NCI-H1105 (cell line): ENCODE results near the gene CD164L2.
A peak's percentile ranks its signal among the peaks of the same experiment; 100 is the strongest.

ENCODE experiments used
- DNase-seq: peaks from one replicate; lab custom pipeline; 2025; lab: John Stamatoyannopoulos, UW

CD164L2 gene

GRCh38 chr1:27346991-27347624, 36.0 kb downstream of the CD164L2 start:
- DNase-seq = no peak

GRCh38 chr1:27346357-27346756, 36.8 kb downstream of the CD164L2 start:
- no peak for DNase-seq

- DNase-seq = no peak
Measured at GRCh38 chr1:27345272-27345671, 37.9 kb downstream of the CD164L2 start.

- DNase-seq = no peak
Measured at GRCh38 chr1:27343639-27344025, 39.5 kb downstream of the CD164L2 start.

- DNase-seq = peak; percentile 75
Measured at GRCh38 chr1:27342778-27343638, 40.1 kb downstream of the CD164L2 start.

GRCh38 chr1:27342391-27342777, 40.7 kb downstream of the CD164L2 start:
- no peak for DNase-seq

- peak; percentile 71 for DNase-seq
Measured at GRCh38 chr1:27341525-27342252, 41.4 kb downstream of the CD164L2 start, which contains the start of gene SYTL1. Gene SYTL1, plus strand, starts transcription at chr1:27342022. Its CDS starts 3,313 bp downstream, at chr1:27345335.

GRCh38 chr1:27339213-27339612, 43.9 kb downstream of the CD164L2 start:
- no peak for DNase-seq

GRCh38 chr1:27338751-27339150, 44.4 kb downstream of the CD164L2 start:
- DNase-seq = no peak

- DNase-seq = no peak
Measured at GRCh38 chr1:27336756-27337155, 46.4 kb downstream of the CD164L2 start.

GRCh38 chr1:27335506-27336422, 47.4 kb downstream of the CD164L2 start:
- no peak for DNase-seq

GRCh38 chr1:27333717-27334279, 49.3 kb downstream of the CD164L2 start:
- DNase-seq = no peak

- DNase-seq = peak; percentile 21
Measured at GRCh38 chr1:27332536-27333281, 50.4 kb downstream of the CD164L2 start.

- no peak for DNase-seq
Measured at GRCh38 chr1:27331922-27332321, 51.2 kb downstream of the CD164L2 start.

- no peak for DNase-seq
Measured at GRCh38 chr1:27331426-27331825, 51.7 kb downstream of the CD164L2 start.

- no peak for DNase-seq
Measured at GRCh38 chr1:27330786-27331185, 52.3 kb downstream of the CD164L2 start.
